ENCODE measurements around the gene NBAS.
A peak's percentile ranks its signal among the peaks of the same experiment; 100 is the strongest.

Gene NBAS

GRCh38 chr2:15187702-15188101, 373.4 kb downstream of the NBAS start:
- no peak for DNase-seq

DNA sequence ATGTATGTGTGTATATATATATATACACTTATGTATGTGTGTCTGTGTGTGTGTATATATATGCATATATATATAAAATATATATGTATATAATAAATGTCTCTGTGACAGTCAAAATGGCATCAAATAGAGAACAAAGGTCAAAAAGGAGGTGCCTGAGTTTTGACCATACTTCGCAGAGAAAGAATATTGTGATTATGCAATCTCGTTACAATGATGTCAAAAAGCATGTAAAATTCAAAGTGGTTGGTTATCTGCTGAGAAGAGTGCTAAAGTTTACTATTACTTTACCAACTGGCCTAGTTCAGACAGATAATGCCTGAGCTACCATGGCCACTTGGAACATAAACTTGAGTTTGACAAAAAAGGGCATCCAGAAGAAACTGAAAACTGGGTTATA, 375.0 kb downstream of the NBAS start:
- no peak for DNase-seq

DNA sequence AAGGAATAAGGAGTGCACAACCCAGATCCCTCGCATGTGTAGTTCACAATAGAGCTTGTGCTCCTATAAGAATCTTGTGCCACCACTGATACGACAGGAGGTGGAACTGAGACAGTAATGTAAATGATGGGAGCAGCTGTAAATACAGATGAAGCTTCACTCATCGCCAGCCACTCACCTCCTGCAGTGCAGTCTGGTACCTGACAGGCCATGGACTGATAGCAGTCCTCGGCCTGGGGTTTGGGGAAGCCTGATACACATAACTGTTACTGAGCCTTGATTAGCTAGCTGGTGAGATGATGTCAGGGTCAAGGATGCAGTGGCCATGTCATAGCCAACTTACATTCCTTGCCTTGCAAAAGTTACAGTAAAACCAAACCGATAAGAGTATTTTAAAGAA, 376.6 kb downstream of the NBAS start:
- DNase-seq: no peak

- DNase-seq: no peak
Measured at GRCh38 chr2:15182275-15182674, 378.9 kb downstream of the NBAS start.

GRCh38 chr2:15181092-15181745, 379.9 kb downstream of the NBAS start:
- no peak for DNase-seq

DNA sequence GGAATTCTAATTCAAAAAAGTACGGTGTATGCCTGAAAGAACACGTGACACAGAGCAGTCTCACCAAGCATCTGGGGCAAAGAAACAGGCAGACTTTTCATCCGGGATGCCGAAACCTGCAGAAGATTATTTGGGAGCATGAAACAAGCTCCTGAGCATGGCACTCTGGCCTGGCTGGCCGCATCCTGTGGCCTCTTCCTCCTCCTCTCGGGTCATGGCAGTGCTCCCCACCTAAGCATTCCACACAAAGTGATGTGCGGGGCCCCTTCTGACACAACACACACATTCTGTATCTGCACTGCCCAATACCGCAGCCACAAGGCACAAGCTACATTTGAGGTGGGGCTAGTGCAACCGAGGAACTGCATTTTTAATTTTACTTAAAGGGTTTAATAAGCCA, 380.8 kb downstream of the NBAS start:
- DNase-seq: no peak

- no peak for DNase-seq
Measured at GRCh38 chr2:15178946-15179345, 382.2 kb downstream of the NBAS start.

DNA sequence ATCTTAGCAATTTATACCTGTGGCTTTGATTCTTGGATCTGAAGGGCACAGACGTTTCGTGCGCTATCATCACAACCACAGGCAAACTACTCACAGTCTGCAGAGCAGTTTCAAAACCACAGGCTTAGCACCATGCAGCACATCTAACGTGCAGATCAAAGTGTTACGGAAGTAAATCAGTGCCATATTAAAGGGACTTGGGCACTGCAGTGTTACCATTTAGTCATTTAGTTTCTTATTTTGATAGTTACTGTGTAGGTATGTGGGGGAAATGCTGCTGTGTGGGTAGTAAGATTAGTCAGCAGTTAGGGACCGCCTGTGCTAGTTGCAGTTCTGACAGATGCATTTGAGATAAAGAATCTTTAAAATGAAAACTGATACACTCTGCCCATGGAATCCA, 384.0 kb downstream of the NBAS start:
- peak; percentile 36 to 52 for DNase-seq

DNA sequence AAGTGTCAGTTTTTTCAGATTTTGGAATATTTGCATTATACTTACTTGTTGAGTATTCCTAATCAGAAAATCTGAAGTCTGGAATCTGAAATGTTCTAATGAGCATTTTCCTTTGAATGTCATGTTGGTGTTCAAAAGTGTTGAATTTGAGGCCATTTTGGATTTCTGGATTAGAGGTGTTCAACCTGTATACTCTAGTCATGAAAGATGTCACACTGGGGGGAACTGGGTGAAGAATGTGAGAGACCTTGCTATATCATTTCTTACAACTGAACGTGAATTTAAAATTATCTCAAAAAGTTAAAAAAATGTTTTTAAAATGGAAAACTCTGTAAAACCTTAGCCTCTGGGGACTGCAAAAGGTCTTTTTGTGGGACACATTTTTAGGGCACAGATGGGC, 384.5 kb downstream of the NBAS start:
- DNase-seq: no peak

DNA sequence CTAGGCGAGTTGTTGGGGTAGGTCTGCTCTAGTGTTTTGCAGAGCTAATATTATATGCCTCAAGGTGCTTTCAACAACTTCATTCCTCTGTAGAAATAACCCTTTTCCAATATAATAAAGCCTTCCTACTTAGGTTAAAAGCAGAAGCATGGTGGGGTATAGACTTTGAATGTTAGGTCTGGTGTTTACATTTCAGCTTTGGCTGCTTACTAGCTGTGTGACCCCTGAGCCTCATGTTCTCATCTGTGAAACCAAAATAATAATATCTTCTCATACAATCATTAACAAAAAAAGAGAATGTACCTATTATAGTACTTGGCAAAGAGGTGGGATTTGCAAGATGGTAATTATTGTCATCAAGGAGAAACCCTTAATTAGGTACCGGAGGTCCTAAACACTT, 386.6 kb downstream of the NBAS start:
- DNase-seq: no peak

GRCh38 chr2:15173501-15173900, 387.6 kb downstream of the NBAS start:
- peak in 1 of 2 donors; percentile 7 for DNase-seq

GRCh38 chr2:15172825-15173224, 388.3 kb downstream of the NBAS start:
- no peak for DNase-seq

DNA sequence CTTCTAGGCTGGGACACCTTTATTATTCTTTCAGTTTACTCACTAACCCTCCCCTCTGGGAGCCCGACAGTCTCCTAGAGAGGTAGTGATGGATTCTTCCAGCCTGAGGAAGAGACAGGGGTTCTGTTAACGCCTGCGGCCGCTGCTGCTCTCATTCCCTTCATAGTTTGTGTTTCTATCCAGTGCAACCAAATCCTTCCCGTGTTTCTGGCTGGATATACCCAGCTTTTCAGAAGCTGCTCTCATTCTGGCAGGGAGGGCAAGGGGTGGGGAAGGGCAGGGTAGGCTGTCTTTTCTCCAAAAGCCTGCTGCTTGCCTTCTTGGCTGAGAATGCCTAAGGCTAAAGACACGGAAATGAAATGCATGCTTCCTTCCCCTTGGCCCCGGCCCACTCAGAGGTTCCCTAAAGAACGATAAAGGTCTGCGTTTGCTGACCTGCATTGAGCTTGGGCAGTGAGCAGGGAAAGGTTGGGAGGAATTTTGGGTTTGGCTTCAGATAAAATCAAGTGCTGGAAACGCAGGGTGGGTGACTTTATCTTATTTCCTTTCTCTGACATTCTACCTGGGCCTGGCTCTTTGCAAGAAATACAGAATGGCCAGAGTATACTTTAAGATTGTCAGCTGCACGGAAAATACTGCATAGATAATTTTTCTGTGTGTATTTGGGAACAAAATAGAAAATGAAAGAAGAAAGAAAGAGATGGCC, 390.9 kb downstream of the NBAS start:
- no peak for DNase-seq

- DNase-seq: no peak
Measured at GRCh38 chr2:15169326-15170069, 391.6 kb downstream of the NBAS start.

DNA sequence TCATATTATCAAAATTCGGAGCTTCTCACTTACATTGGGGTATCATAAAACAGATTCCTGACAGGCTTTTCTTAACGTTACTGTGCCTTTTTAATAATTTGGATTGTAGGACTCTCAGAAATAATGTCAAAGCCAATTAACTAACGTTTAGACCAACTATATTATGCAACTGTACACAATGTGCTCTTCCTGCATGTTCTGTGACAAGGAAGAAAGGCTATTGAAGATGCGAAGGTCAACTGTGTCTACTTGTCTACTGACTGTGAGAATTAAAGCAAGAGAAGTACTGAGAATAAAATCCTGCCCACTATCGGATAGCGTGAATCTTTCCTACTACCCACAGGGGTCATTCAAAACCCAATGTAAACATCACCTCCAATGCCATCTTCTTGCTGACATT, 393.0 kb downstream of the NBAS start:
- DNase-seq: no peak

- DNase-seq: no peak
Measured at GRCh38 chr2:15166878-15167277, 394.3 kb downstream of the NBAS start.

- DNase-seq: no peak
Measured at GRCh38 chr2:15163326-15163725, 397.8 kb downstream of the NBAS start.

GRCh38 chr2:15162620-15163019, 398.5 kb downstream of the NBAS start:
- no peak for DNase-seq

DNA sequence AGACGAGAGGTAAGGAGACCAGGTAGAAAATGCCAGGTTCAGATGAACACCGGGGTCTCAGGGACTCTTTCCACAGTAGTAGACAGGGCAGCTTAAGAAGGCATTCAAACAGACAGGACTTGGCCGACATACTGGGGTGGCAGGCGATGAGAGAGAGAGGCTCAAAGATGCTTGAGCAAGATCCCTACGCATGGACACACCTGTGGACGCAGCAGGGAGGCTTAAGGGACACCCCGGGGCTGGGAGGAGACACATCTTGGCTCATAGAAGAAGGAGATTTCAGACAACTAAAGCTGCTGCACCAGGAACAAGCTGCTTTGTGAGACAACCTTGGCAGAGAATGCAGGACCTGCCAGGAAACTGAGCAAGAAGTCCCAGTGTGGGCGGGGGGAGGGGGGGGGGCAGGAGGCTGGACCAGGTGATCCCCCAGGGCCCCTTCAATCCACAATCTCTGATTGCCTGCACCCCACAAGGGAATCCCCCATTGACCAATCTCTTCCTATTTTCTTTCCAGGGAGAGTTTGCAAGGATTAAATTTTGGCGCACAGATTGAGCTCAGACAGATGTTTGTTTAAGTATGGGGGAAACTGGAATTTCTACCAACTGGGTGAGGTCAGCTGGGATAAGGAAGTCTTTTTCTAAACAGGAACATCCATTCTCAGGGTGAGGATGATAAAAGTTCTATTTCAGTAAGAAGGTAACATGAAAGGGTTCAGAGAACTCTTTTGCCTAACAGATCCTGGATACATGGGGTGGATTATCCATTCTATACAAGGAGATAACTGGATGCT, 400.7 kb downstream of the NBAS start:
- DNase-seq: no peak

GRCh38 chr2:15159751-15160177, 401.4 kb downstream of the NBAS start:
- peak in 1 of 2 donors; percentile 19 for DNase-seq

- no peak for DNase-seq
Measured at GRCh38 chr2:15159206-15159605, 401.9 kb downstream of the NBAS start.

DNA sequence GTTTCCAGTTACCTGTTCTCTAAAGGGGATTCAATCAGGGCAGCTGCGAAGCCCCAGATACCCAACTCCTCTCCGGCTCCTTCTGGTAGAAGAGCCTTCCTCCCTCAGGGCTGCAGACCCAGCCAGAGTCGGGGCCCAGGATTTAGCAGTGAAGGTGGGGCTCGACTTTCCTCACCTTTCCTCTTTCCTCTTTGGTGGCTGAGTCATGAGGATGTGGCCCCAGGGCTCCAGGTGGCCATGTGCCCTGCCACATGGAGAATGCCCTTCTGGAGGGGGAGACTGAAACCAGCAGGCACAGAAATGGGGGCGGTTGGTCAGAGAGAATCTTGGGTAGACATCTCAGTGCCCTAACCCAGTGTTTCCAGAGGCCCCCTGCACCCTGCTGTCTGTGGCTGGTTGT, 402.6 kb downstream of the NBAS start:
- no peak for DNase-seq

- no peak for DNase-seq
Measured at GRCh38 chr2:15158100-15158499, 403.0 kb downstream of the NBAS start.
